Effector memory CD8-positive, alpha-beta T cell (primary cell): ENCODE data around the gene HMX1.

Source experiments
- ATAC-seq: fragments of 150-1000 bp; cut with Tn5 transposase; replicated peaks from 2 replicates; pipeline ENCODE4 v1.10.0; 2021; ENCODE audit warnings: mild to moderate bottlenecking, moderate library complexity
- DNase-seq, 3 experiments: peaks; one replicate each; pipeline ENCODE4 v3.0.0; 2021
- H3K27ac Mint-ChIP-seq, 2 donors: one replicate each; pipeline ENCODE4 v1.8.0; 2022; ENCODE audit warnings: mild to moderate bottlenecking in 2 of 2, mixed read lengths in 2 of 2, moderate library complexity in 2 of 2
- H3K27me3 Mint-ChIP-seq, 2 donors: one replicate each; pipeline ENCODE4 v1.8.0; 2022; ENCODE audit warnings: mixed read lengths in 2 of 2
- H3K36me3 Mint-ChIP-seq: one replicate; pipeline ENCODE4 v1.8.0; 2022; ENCODE audit warnings: mild to moderate bottlenecking, moderate library complexity, mixed read lengths; ENCODE audit not compliant: insufficient read depth
- H3K4me1 Mint-ChIP-seq, 2 donors: one replicate each; pipeline ENCODE4 v1.8.0; 2022; ENCODE audit warnings: low read depth in 2 of 2, mixed read lengths in 2 of 2
- H3K4me3 Mint-ChIP-seq, 2 donors: one replicate each; pipeline ENCODE4 v1.8.0; 2022; ENCODE audit warnings: mild to moderate bottlenecking in 2 of 2, mixed read lengths in 2 of 2, moderate library complexity in 2 of 2
- H3K9me3 Mint-ChIP-seq, 2 donors: one replicate each; pipeline ENCODE4 v1.8.0; 2022; ENCODE audit warnings: mixed read lengths in 2 of 2
- total RNA-seq, 9 experiments: gene quantifications; one replicate each; lab custom pipeline; 2026; lab: John Stamatoyannopoulos, UW

Gene HMX1
- 0 to 0.72 (median 0) reads per million in 9 experiments for total RNA-seq

- ATAC-seq (no peak), DNase-seq (no peak)
- no peaks in the 10 kb centered on the region for H3K9me3 Mint-ChIP-seq
- H3K4me3 Mint-ChIP-seq: no peak within 1 kb of the TSS
- H3K27ac Mint-ChIP-seq: no peak within 1 kb of the TSS
- peaks cover 56 to 86% of the 10 kb centered on the region in 2 donors for H3K27me3 Mint-ChIP-seq
- H3K36me3 Mint-ChIP-seq: no peaks in the 10 kb centered on the region
- H3K4me1 Mint-ChIP-seq: peaks cover 9% of the 10 kb centered on the region in 2 donors
These were observed at the start of gene HMX1 for GRCh38 chr4:8871417-8872401. HMX1 (minus strand) TSS chr4:8871839; CDS start chr4:8871614, 225 bp downstream.

GRCh38 chr4:8920969-8921368 is 49.3 kb upstream of the HMX1 start:
- H3K27ac Mint-ChIP-seq: no peak overlapping the region
- no peak overlapping the region for H3K4me3 Mint-ChIP-seq
- ATAC-seq (no peak), DNase-seq (no peak)
- peaks cover 3 to 9% of the 10 kb centered on the region in 2 donors for H3K9me3 Mint-ChIP-seq
- peaks cover 13 to 34% of the 10 kb centered on the region in 2 donors for H3K27me3 Mint-ChIP-seq
- H3K36me3 Mint-ChIP-seq: no peaks in the 10 kb centered on the region
- peaks cover 4 to 12% of the 10 kb centered on the region in 2 donors for H3K4me1 Mint-ChIP-seq

GRCh38 chr4:8920289-8920965 is 48.8 kb upstream of the HMX1 start:
- no peak for DNase-seq
- Mint-ChIP-seq H3K9me3 (peaks cover 3 to 9% of the 10 kb centered on the region in 2 donors), H3K36me3 (no peaks in the 10 kb centered on the region), H3K4me3 (no peak overlapping the region), H3K27me3 (peaks cover 13 to 34% of the 10 kb centered on the region in 2 donors), H3K4me1 (peaks cover 4 to 12% of the 10 kb centered on the region in 2 donors), H3K27ac (no peak overlapping the region)
- no peak for ATAC-seq

GRCh38 chr4:8919651-8920288 is 48.1 kb upstream of the HMX1 start:
- Mint-ChIP-seq H3K4me1 (peaks cover 4 to 12% of the 10 kb centered on the region in 2 donors), H3K27me3 (peaks cover 13 to 34% of the 10 kb centered on the region in 2 donors), H3K36me3 (no peaks in the 10 kb centered on the region), H3K9me3 (peaks cover 3 to 9% of the 10 kb centered on the region in 2 donors), H3K4me3 (no peak overlapping the region), H3K27ac (no peak overlapping the region)
- no peak for ATAC-seq
- DNase-seq: no peak

- Mint-ChIP-seq H3K4me3 (no peak overlapping the region), H3K27me3 (peaks cover 8 to 27% of the 10 kb centered on the region in 2 donors), H3K27ac (no peak overlapping the region), H3K4me1 (peaks cover 4 to 12% of the 10 kb centered on the region in 2 donors), H3K36me3 (no peaks in the 10 kb centered on the region), H3K9me3 (peaks cover under 1 to 2% of the 10 kb centered on the region in 2 donors)
- DNase-seq (peak; percentile 39 to 49 (median 48)), ATAC-seq (peak; percentile 74)
These were observed 46.5 kb upstream of the HMX1 start for GRCh38 chr4:8917868-8918783.

GRCh38 chr4:8917321-8917811 is 45.7 kb upstream of the HMX1 start:
- no peaks in the 10 kb centered on the region for H3K9me3 Mint-ChIP-seq
- H3K36me3 Mint-ChIP-seq: no peaks in the 10 kb centered on the region
- peaks cover 6 to 24% of the 10 kb centered on the region in 2 donors for H3K27me3 Mint-ChIP-seq
- H3K4me3 Mint-ChIP-seq: no peak overlapping the region
- no peak overlapping the region for H3K27ac Mint-ChIP-seq
- DNase-seq (no peak), ATAC-seq (no peak)
- H3K4me1 Mint-ChIP-seq: peaks cover 4 to 12% of the 10 kb centered on the region in 2 donors

- H3K36me3 Mint-ChIP-seq: no peaks in the 10 kb centered on the region
- H3K4me1 Mint-ChIP-seq: peaks cover 4 to 12% of the 10 kb centered on the region in 2 donors
- ATAC-seq: no peak
- peaks cover 2 to 19% of the 10 kb centered on the region in 2 donors for H3K27me3 Mint-ChIP-seq
- H3K9me3 Mint-ChIP-seq: no peaks in the 10 kb centered on the region
- no peak overlapping the region for H3K4me3 Mint-ChIP-seq
- DNase-seq: no peak
- H3K27ac Mint-ChIP-seq: no peak overlapping the region
These were observed 45.3 kb upstream of the HMX1 start for GRCh38 chr4:8916906-8917305.

- no peak for DNase-seq
- Mint-ChIP-seq H3K36me3 (no peaks in the 10 kb centered on the region), H3K27me3 (peaks cover 0 to 16% of the 10 kb centered on the region in 2 donors), H3K9me3 (no peaks in the 10 kb centered on the region), H3K27ac (no peak overlapping the region), H3K4me1 (peaks cover 4 to 12% of the 10 kb centered on the region in 2 donors), H3K4me3 (no peak overlapping the region)
- ATAC-seq: no peak
These were observed 44.8 kb upstream of the HMX1 start for GRCh38 chr4:8916351-8916885.

GRCh38 chr4:8915201-8916200 is 43.9 kb upstream of the HMX1 start:
- Mint-ChIP-seq H3K4me1 (peaks cover 4 to 12% of the 10 kb centered on the region in 2 donors), H3K36me3 (no peaks in the 10 kb centered on the region), H3K27ac (no peak overlapping the region), H3K9me3 (no peaks in the 10 kb centered on the region), H3K4me3 (no peak overlapping the region), H3K27me3 (peaks cover 0 to 12% of the 10 kb centered on the region in 2 donors)
- DNase-seq (no peak), ATAC-seq (no peak)

- H3K36me3 Mint-ChIP-seq: no peaks in the 10 kb centered on the region
- H3K4me3 Mint-ChIP-seq: no peak overlapping the region
- DNase-seq: no peak
- H3K27me3 Mint-ChIP-seq: peaks cover 0 to 3% of the 10 kb centered on the region in 2 donors
- ATAC-seq: no peak
- H3K9me3 Mint-ChIP-seq: no peaks in the 10 kb centered on the region
- no peak overlapping the region for H3K27ac Mint-ChIP-seq
- H3K4me1 Mint-ChIP-seq: peaks cover 4 to 12% of the 10 kb centered on the region in 2 donors
These were observed 43.0 kb upstream of the HMX1 start for GRCh38 chr4:8914461-8915171.
